Stimulated activated CD8-positive, alpha-beta memory T cell treated with anti-CD3 and anti-CD28 coated beads, Interleukin-2, amount 100 ng/mL, for 48 hours (primary cell): ENCODE measurements around the gene STK17B.
"Not testable (repeated sequence)": the region's sequence is repeated elsewhere in the genome, so short reads cannot be mapped to it uniquely, and the experiment has no call there.

Source experiments
- DNase-seq, 2 donors: peaks; one replicate each; pipeline ENCODE4 v3.0.0-alpha.2; 2020; ENCODE audit warnings: low read depth in 2 of 2

STK17B gene

GRCh38 chr2:196171248-196171871 is at the start of gene STK17B:
TSS of gene STK17B (minus strand) at chr2:196171578. CDS start at chr2:196163383, 8,195 bp downstream.
- DNase-seq = peak; percentile 93 to 95

GRCh38 chr2:196220671-196221070 is 49.3 kb upstream of the STK17B start:
- no peak for DNase-seq

GRCh38 chr2:196219671-196220070 is 48.3 kb upstream of the STK17B start:
- no peak for DNase-seq

- no peak for DNase-seq
These were observed 46.7 kb upstream of the STK17B start for GRCh38 chr2:196218106-196218505.

GRCh38 chr2:196217116-196217515 is 45.7 kb upstream of the STK17B start:
- DNase-seq = no peak

GRCh38 chr2:196215376-196215775 is 44.0 kb upstream of the STK17B start:
- DNase-seq = no peak

GRCh38 chr2:196214156-196214555 is 42.8 kb upstream of the STK17B start:
- DNase-seq = no peak

- no peak for DNase-seq
These were observed 42.0 kb upstream of the STK17B start for GRCh38 chr2:196213252-196213980.

GRCh38 chr2:196208915-196209314 is 37.5 kb upstream of the STK17B start:
- no peak for DNase-seq

GRCh38 chr2:196206804-196207203 is 35.4 kb upstream of the STK17B start:
- DNase-seq = no peak

GRCh38 chr2:196205881-196206435 is 34.6 kb upstream of the STK17B start:
- no peak for DNase-seq

- DNase-seq = no peak
These were observed 33.8 kb upstream of the STK17B start for GRCh38 chr2:196205011-196205766.

GRCh38 chr2:196201229-196202009 is 30.0 kb upstream of the STK17B start:
- DNase-seq = no peak

GRCh38 chr2:196200557-196200956 is 29.2 kb upstream of the STK17B start:
- DNase-seq = no peak

- no peak for DNase-seq
These were observed 24.4 kb upstream of the STK17B start for GRCh38 chr2:196195758-196196157.

GRCh38 chr2:196195302-196195701 is 23.9 kb upstream of the STK17B start:
- no peak for DNase-seq

GRCh38 chr2:196191541-196191940 is 20.2 kb upstream of the STK17B start:
- DNase-seq = no peak

- DNase-seq = no peak
These were observed 16.6 kb upstream of the STK17B start for GRCh38 chr2:196187898-196188458.

- not testable (repeated sequence) for DNase-seq
These were observed 15.9 kb upstream of the STK17B start for GRCh38 chr2:196187175-196187700.

GRCh38 chr2:196186266-196186980 is 15.0 kb upstream of the STK17B start:
- DNase-seq = no peak
